HG03064 (cell line): Measurements from ENCODE around the gene TEX101.
"Not testable (repeated sequence)": the region's sequence is repeated elsewhere in the genome, so short reads cannot be mapped to it uniquely, and the experiment has no call there.

ENCODE experiments used
- ATAC-seq: cut with Tn5 transposase; IDR thresholded peaks from one replicate; pipeline ENCODE4 v1.9.1; 2021; ENCODE audit warnings: low read depth; ENCODE audit not compliant: unreplicated experiment

Gene TEX101

GRCh38 chr19:43414554-43414953 lies at the start of gene TEX101:
Gene TEX101 (plus strand): TSS chr19:43414890. CDS start chr19:43415920, 1,030 bp downstream.
- no peak for ATAC-seq

- ATAC-seq, result not testable (repeated sequence)
Measured at GRCh38 chr19:43365677-43366076, 49.0 kb upstream of the TEX101 start.

GRCh38 chr19:43367822-43368221 lies 46.9 kb upstream of the TEX101 start:
- no peak for ATAC-seq

- ATAC-seq, result not testable (repeated sequence)
Measured at GRCh38 chr19:43368897-43369296, 45.8 kb upstream of the TEX101 start.

GRCh38 chr19:43371909-43372308 lies 42.8 kb upstream of the TEX101 start:
- ATAC-seq, result no peak

GRCh38 chr19:43372462-43372861 lies 42.2 kb upstream of the TEX101 start:
- no peak for ATAC-seq

- not testable (repeated sequence) for ATAC-seq
Measured at GRCh38 chr19:43377624-43378023, 37.1 kb upstream of the TEX101 start.

GRCh38 chr19:43380008-43380407 lies 34.7 kb upstream of the TEX101 start:
- ATAC-seq, result no peak

- ATAC-seq, result no peak
Measured at GRCh38 chr19:43380771-43381386, 33.8 kb upstream of the TEX101 start.

- ATAC-seq, result not testable (repeated sequence)
Measured at GRCh38 chr19:43382586-43383216, 32.0 kb upstream of the TEX101 start.

GRCh38 chr19:43383254-43383653 lies 31.4 kb upstream of the TEX101 start:
- not testable (repeated sequence) for ATAC-seq

- not testable (repeated sequence) for ATAC-seq
Measured at GRCh38 chr19:43383759-43384158, 30.9 kb upstream of the TEX101 start.

GRCh38 chr19:43390903-43391551 lies 23.7 kb upstream of the TEX101 start:
- ATAC-seq, result not testable (repeated sequence)

- ATAC-seq, result not testable (repeated sequence)
Measured at GRCh38 chr19:43391552-43391935, 23.1 kb upstream of the TEX101 start.

GRCh38 chr19:43393501-43393900 lies 21.2 kb upstream of the TEX101 start:
- ATAC-seq, result not testable (repeated sequence)

- no peak for ATAC-seq
Measured at GRCh38 chr19:43395561-43395960, 19.1 kb upstream of the TEX101 start.

- no peak for ATAC-seq
Measured at GRCh38 chr19:43406297-43406696, 8.4 kb upstream of the TEX101 start.

- no peak for ATAC-seq
Measured at GRCh38 chr19:43407416-43408005, 7.2 kb upstream of the TEX101 start.

- ATAC-seq, result no peak
Measured at GRCh38 chr19:43408043-43408442, 6.6 kb upstream of the TEX101 start.

- ATAC-seq, result no peak
Measured at GRCh38 chr19:43409415-43409814, 5.3 kb upstream of the TEX101 start.

- no peak for ATAC-seq
Measured at GRCh38 chr19:43412441-43412840, 2.2 kb upstream of the TEX101 start.
